AG09309 (cell line): ENCODE data around the gene GRK2.
"Not testable (repeated sequence)": the region's sequence is repeated elsewhere in the genome, so short reads cannot be mapped to it uniquely, and the experiment has no call there.

ENCODE experiments used
- DNase-seq: peaks from one replicate; pipeline ENCODE4 v3.0.0-alpha.2; 2010; ENCODE audit warnings: low read depth
- H3K4me3 ChIP-seq: 2 replicates; pipeline ENCODE4 v1.5.1; 2011; ENCODE audit warnings: mild to moderate bottlenecking, low read depth, low read length, moderate library complexity; ENCODE audit not compliant: control insufficient read depth
- TF ChIP-seq, protein P1 (sequence below): IDR thresholded peaks from 2 replicates; pipeline ENCODE4 v1.5.1; 2011; ENCODE audit warnings: mild to moderate bottlenecking, low read depth, low read length, inconsistent platforms; ENCODE audit not compliant: insufficient read depth, control insufficient read depth; ENCODE audit errors: missing control alignments

Gene GRK2

DNA sequence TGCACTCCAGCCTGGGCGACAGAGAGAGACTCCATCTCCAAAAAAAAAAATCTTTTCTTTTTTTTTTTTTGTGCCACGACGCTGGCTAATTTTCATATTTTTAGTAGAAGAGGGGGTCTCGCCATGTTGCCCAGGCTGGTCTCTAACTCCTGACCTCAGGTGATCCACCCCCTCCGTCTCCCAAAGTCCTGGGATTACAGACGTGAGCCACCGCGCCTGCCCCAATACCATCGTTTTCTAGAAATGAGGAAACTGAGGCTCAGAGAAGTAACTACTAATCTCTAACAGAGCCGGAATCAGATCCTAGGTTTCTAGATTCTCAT lies 50.6 kb downstream of the GRK2 start:
- H3K4me3 ChIP-seq = peak overlapping the region; percentile 84
- TF ChIP-seq, protein P1, sequence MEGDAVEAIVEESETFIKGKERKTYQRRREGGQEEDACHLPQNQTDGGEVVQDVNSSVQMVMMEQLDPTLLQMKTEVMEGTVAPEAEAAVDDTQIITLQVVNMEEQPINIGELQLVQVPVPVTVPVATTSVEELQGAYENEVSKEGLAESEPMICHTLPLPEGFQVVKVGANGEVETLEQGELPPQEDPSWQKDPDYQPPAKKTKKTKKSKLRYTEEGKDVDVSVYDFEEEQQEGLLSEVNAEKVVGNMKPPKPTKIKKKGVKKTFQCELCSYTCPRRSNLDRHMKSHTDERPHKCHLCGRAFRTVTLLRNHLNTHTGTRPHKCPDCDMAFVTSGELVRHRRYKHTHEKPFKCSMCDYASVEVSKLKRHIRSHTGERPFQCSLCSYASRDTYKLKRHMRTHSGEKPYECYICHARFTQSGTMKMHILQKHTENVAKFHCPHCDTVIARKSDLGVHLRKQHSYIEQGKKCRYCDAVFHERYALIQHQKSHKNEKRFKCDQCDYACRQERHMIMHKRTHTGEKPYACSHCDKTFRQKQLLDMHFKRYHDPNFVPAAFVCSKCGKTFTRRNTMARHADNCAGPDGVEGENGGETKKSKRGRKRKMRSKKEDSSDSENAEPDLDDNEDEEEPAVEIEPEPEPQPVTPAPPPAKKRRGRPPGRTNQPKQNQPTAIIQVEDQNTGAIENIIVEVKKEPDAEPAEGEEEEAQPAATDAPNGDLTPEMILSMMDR = no peak
- DNase-seq = no peak

DNA sequence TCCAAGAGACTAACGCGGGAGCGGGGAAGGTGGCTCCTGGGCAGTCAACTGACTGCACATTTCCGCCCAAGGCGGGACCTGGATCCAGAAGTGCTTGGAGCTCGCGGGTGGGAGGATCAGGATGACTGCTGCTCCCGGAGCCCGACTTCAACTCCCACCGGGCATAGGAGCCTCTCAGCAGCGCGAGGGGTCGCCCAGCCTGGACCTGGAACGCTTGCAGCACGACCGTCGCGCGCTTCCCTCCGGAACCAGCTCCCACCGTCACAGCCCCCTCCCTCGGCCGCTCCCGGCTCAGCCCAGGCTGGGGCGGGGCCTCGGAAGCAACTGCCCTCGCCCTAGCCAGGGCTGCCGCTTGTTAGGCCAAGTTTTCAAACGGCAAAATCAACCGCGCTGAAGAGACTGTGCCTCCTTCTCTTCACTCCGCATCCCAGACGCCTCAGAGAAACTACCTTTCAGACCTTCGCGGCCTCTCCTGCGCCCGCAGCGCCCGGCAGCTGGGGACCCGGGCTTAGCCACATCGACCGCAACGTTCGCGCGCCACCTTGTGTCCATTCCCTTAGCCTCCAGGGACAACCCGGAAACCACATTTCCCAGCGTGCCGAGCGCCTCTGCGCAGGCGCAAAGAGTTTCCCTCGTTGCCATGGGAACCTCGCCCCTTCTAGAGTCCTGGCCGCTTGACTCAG lies 51.1 kb downstream of the GRK2 start:
- DNase-seq = peak; percentile 66
- TF ChIP-seq, protein P1 = peak; percentile 93
- H3K4me3 ChIP-seq = peak overlapping the region; percentile 84

DNA sequence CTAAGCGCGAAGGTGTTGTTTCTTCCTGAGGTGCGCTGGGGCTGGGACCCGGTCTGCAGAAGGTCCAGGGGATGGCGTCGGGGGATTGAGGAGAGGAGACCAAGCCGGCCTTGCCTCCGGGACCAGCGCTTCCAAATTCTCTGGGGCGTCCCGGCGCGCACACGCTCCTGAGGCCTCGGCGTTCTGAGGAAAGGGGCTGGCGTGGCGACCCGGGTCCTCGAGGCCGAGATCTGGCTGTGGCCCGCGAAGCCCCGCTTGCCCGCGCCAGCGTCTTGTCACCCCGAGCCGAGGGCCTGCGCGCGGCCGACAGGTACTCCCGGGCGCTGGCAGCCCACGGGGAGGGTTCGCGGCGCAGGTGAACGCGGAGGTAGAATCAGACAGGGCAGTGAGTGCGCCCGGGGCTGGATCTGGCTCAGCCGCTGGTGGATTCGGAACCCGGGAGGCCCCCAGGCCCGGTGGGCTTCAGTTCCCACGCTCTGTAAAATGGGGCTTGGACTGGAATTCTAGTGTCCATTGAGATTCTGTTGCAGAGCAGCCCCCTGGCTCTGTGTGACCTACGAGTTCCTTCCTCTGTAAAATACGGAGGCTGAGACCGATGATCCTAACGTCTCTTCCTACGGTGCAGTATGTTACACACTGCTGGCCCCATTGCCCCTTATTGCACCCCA lies 51.7 kb downstream of the GRK2 start:
- no peak for DNase-seq
- TF ChIP-seq, protein P1 = no peak
- peak overlapping the region; percentile 84 for H3K4me3 ChIP-seq

DNA sequence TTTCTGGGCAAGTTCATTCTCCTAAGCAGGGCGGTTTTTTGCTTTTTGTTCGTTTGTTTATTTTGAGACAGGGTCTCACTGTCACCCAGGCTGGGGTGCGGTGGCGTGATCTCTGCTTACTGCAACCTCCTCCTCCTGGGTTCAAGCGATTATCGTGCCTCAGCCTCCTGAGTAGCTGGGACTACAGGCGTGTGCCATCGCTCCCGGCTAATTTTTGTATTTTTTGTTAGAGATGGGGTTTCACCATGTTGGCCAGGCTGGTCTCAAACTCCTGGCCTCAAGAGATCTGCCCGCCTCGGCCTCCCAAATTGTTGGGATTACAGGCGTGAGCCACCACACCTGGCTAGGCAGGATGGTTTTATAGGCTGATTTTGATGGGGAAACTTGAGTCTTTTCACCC lies 52.6 kb downstream of the GRK2 start:
- not testable (repeated sequence) for H3K4me3 ChIP-seq, DNase-seq

DNA sequence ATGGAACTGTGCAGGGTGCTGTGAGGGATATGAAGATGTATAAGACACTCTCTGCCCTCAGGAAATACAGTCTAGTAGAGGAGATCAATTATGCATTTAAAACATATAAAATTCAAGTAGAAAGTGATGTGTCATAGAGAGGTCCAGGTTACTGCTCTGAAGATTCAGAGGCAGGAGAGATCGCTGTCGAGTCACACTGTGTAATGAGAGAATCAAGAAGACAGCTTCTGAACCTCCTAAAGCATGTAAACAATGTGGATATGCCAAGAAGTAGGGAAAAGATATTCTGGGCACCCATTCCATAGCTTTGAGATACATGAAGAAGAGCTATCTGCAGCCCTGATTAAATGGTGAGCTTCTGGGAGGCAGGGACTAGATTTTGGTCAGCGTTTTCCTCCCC lies 53.7 kb downstream of the GRK2 start:
- TF ChIP-seq, protein P1 = no peak
- no peak for DNase-seq
- H3K4me3 ChIP-seq = no peak overlapping the region

DNA sequence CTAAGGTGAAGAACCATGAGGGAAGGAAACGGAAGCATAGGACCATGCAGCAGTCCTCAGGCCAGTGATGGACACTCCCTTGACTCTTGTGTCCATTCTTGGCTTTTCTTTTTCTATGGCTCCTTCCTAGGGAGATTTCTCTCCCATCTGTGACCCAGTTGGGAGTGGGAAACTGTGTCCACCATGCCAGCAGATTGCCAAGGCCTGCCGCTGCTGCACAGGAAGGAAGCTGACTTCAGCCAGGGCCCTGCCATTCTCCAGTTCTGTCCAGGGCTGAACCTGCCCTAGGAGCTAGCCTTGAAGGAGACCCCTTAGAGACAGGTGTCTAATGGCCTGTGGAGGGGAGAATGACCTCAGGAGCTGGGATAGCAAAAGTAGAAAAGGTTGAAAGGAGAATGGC lies 54.4 kb downstream of the GRK2 start:
- H3K4me3 ChIP-seq = no peak overlapping the region
- no peak for DNase-seq
- TF ChIP-seq, protein P1 = no peak

DNA sequence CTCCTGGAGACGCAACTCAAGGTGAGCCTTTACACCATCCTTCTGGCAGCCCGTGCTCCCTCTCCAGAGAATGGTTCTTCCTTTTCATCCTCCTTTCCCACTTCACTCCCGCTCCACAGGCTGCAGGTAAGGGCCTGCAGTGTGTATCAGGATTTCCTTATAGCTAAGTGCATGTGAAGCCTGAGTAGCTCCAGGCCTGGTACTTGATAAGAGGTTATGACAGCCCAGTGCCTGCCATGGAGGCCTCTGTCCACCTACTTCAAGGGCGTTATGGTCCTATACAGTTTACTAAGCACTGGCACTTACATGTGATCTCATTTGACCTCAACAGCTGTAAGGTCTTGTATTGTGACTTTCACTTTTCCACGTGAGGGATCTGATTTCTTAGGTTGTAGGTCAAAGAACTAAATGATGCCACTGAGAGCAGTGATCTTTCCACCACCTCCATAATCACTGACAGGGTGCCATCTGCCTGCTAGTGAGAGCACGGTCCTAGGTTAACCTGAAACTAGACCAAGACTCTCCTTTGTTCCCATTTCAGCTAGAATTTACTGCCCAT lies 55.1 kb downstream of the GRK2 start:
- TF ChIP-seq, protein P1 = no peak
- no peak for DNase-seq
- no peak overlapping the region for H3K4me3 ChIP-seq
